ENCODE results near the gene ANK2.

ANK2 gene

DNA sequence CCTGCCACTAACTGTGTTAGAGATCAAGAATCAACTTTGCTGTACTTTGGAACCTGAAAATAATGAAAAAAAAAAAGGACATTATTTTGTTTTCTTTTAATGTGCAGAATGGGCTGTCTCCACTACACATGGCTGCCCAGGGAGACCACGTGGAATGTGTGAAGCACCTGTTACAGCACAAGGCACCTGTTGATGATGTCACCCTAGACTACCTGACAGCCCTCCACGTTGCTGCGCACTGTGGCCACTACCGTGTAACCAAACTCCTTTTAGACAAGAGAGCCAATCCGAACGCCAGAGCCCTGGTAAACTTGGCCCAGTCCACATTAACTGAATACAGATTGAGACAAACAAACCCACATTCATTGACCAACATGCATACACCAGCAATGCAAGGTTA, 206.2 kb downstream of the ANK2 start:
- no peaks in the 10 kb centered on the region for H3K4me1 ChIP-seq (ENCODE audit: insufficient read depth, low read length)
- DNase-seq = no peak
- H3K27ac ChIP-seq (ENCODE audit: low read length) = no peak overlapping the region
- H3K4me2 ChIP-seq (ENCODE audit: insufficient read depth, low read length) = no peak overlapping the region
- no peaks in the 10 kb centered on the region for H3K36me3 ChIP-seq (ENCODE audit: insufficient read depth, low read length)
- H3K27me3 ChIP-seq (ENCODE audit: insufficient read depth, low read length, poor library complexity) = no peaks in the 10 kb centered on the region
- H2AFZ ChIP-seq (ENCODE audit: low read depth, low read length) = no peak overlapping the region
- H3K9ac ChIP-seq (ENCODE audit: low read depth, low read length) = no peak overlapping the region
- H3K9me3 ChIP-seq (ENCODE audit: insufficient read depth, low read length, severe bottlenecking) = no peaks in the 10 kb centered on the region
- no peaks in the 10 kb centered on the region for H4K20me1 ChIP-seq (ENCODE audit: insufficient read depth, low read length)
- TF ChIP-seq EZH2 (IDR thresholded peaks at IDR 0.05; ENCODE audit: borderline replicate concordance, low read depth, low read length, severe bottlenecking) = no peak
- TF ChIP-seq, protein P1, sequence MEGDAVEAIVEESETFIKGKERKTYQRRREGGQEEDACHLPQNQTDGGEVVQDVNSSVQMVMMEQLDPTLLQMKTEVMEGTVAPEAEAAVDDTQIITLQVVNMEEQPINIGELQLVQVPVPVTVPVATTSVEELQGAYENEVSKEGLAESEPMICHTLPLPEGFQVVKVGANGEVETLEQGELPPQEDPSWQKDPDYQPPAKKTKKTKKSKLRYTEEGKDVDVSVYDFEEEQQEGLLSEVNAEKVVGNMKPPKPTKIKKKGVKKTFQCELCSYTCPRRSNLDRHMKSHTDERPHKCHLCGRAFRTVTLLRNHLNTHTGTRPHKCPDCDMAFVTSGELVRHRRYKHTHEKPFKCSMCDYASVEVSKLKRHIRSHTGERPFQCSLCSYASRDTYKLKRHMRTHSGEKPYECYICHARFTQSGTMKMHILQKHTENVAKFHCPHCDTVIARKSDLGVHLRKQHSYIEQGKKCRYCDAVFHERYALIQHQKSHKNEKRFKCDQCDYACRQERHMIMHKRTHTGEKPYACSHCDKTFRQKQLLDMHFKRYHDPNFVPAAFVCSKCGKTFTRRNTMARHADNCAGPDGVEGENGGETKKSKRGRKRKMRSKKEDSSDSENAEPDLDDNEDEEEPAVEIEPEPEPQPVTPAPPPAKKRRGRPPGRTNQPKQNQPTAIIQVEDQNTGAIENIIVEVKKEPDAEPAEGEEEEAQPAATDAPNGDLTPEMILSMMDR (IDR thresholded peaks at IDR 0.05; ENCODE audit: borderline replicate concordance, extremely low read depth, low read length, poor library complexity, severe bottlenecking) = no peak
- H3K4me3 ChIP-seq (ENCODE audit: low read depth in 1 of 2, low read length in 2 of 2) = no peak overlapping the region
- no peaks in the 10 kb centered on the region for H3K79me2 ChIP-seq (ENCODE audit: insufficient read depth, low read length)
- ATAC-seq (ENCODE audit: insufficient read depth, low read depth) = no peak

DNA sequence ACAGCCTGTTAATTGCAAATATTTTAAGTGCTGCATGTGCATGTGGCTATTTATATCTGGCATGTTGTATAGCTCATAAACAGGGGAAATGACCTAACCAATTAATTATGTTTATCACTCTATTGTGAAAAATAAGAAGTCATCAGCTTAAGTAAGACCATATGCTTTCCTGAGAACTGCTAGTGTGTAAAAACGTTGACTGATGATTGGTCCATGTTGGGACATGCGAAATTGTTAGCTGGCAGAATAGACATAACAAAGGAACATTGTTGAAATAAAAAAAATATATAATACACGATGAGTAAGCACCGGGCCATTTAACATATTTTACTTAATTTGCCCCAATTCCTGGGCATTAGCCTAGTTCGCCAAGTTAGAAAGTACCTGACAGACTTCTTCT, 207.5 kb downstream of the ANK2 start:
- no peak overlapping the region for H2AFZ ChIP-seq (ENCODE audit: low read depth, low read length)
- no peak overlapping the region for H3K4me2 ChIP-seq (ENCODE audit: insufficient read depth, low read length)
- ATAC-seq (ENCODE audit: insufficient read depth, low read depth) (no peak), DNase-seq (no peak)
- H3K9me3 ChIP-seq (ENCODE audit: insufficient read depth, low read length, severe bottlenecking) = no peaks in the 10 kb centered on the region
- H3K9ac ChIP-seq (ENCODE audit: low read depth, low read length) = no peak overlapping the region
- H3K4me3 ChIP-seq (ENCODE audit: low read depth in 1 of 2, low read length in 2 of 2) = no peak overlapping the region
- TF ChIP-seq, protein P1 (IDR thresholded peaks at IDR 0.05; ENCODE audit: borderline replicate concordance, extremely low read depth, low read length, poor library complexity, severe bottlenecking) = no peak
- no peak for TF ChIP-seq EZH2 (IDR thresholded peaks at IDR 0.05; ENCODE audit: borderline replicate concordance, low read depth, low read length, severe bottlenecking)
- H3K27ac ChIP-seq (ENCODE audit: low read length) = no peak overlapping the region
- no peaks in the 10 kb centered on the region for H4K20me1 ChIP-seq (ENCODE audit: insufficient read depth, low read length)
- H3K79me2 ChIP-seq (ENCODE audit: insufficient read depth, low read length) = no peaks in the 10 kb centered on the region
- no peaks in the 10 kb centered on the region for H3K4me1 ChIP-seq (ENCODE audit: insufficient read depth, low read length)
- H3K27me3 ChIP-seq (ENCODE audit: insufficient read depth, low read length, poor library complexity) = no peaks in the 10 kb centered on the region
- H3K36me3 ChIP-seq (ENCODE audit: insufficient read depth, low read length) = no peaks in the 10 kb centered on the region

DNA sequence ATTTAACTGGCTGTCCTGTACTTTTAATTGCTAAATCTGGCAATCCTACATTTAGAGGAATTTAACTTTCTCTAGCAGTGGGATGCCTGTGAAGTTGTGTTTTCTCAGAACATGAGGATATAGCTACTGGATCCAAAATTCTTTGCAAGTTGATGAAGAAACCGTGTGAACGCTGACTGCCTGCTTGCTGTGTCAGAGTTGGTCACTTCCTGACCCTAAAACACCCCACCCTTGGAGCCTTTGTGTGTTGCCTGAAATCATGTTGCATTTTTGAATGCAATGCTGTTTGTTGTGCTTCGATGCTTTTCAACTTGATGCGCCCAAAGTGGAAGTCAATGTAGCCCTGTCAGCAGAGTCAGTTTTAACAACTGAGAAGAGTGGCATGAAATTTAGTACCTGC, 211.2 kb downstream of the ANK2 start:
- Histone ChIP-seq H4K20me1 (ENCODE audit: insufficient read depth, low read length) (no peaks in the 10 kb centered on the region), H3K9me3 (ENCODE audit: insufficient read depth, low read length, severe bottlenecking) (no peaks in the 10 kb centered on the region), H3K27ac (ENCODE audit: low read length) (no peak overlapping the region), H2AFZ (ENCODE audit: low read depth, low read length) (no peak overlapping the region), H3K9ac (ENCODE audit: low read depth, low read length) (no peak overlapping the region), H3K4me1 (ENCODE audit: insufficient read depth, low read length) (no peaks in the 10 kb centered on the region), H3K36me3 (ENCODE audit: insufficient read depth, low read length) (no peaks in the 10 kb centered on the region), H3K4me3 (ENCODE audit: low read depth in 1 of 2, low read length in 2 of 2) (no peak overlapping the region), H3K27me3 (ENCODE audit: insufficient read depth, low read length, poor library complexity) (no peaks in the 10 kb centered on the region), H3K79me2 (ENCODE audit: insufficient read depth, low read length) (no peaks in the 10 kb centered on the region), H3K4me2 (ENCODE audit: insufficient read depth, low read length) (no peak overlapping the region)
- DNase-seq = no peak
- ATAC-seq (ENCODE audit: insufficient read depth, low read depth) = no peak
- no peak for TF ChIP-seq EZH2 (IDR thresholded peaks at IDR 0.05; ENCODE audit: borderline replicate concordance, low read depth, low read length, severe bottlenecking)
- TF ChIP-seq, protein P1 (IDR thresholded peaks at IDR 0.05; ENCODE audit: borderline replicate concordance, extremely low read depth, low read length, poor library complexity, severe bottlenecking) = no peak

DNA sequence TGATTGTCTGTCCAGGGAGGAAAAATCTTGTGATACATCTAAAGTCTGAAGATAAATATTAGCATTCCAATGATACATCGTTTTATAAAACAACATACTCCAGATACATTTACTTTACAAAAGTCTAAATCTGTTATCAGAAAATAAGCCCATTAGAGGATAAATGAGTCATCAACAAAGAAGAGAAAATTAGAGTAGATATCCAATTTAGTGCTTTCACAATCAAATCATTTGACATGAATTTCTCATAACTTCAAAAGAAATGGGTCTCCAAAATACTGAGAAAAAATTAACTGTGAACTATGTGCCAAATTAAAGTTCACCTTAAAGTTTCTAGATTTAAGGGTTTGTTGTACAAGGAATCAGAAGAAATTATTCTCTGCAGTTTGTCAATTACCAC, 213.8 kb downstream of the ANK2 start:
- Histone ChIP-seq H2AFZ (ENCODE audit: low read depth, low read length) (no peak overlapping the region), H3K4me1 (ENCODE audit: insufficient read depth, low read length) (no peaks in the 10 kb centered on the region), H3K36me3 (ENCODE audit: insufficient read depth, low read length) (no peaks in the 10 kb centered on the region), H3K4me3 (ENCODE audit: low read depth in 1 of 2, low read length in 2 of 2) (no peak overlapping the region), H4K20me1 (ENCODE audit: insufficient read depth, low read length) (no peaks in the 10 kb centered on the region), H3K27ac (ENCODE audit: low read length) (no peak overlapping the region), H3K9me3 (ENCODE audit: insufficient read depth, low read length, severe bottlenecking) (no peaks in the 10 kb centered on the region), H3K4me2 (ENCODE audit: insufficient read depth, low read length) (no peak overlapping the region), H3K9ac (ENCODE audit: low read depth, low read length) (no peak overlapping the region), H3K27me3 (ENCODE audit: insufficient read depth, low read length, poor library complexity) (no peaks in the 10 kb centered on the region), H3K79me2 (ENCODE audit: insufficient read depth, low read length) (no peaks in the 10 kb centered on the region)
- no peak for TF ChIP-seq EZH2 (IDR thresholded peaks at IDR 0.05; ENCODE audit: borderline replicate concordance, low read depth, low read length, severe bottlenecking)
- TF ChIP-seq, protein P1 (IDR thresholded peaks at IDR 0.05; ENCODE audit: borderline replicate concordance, extremely low read depth, low read length, poor library complexity, severe bottlenecking) = no peak
- ATAC-seq (ENCODE audit: insufficient read depth, low read depth) (no peak), DNase-seq (no peak)
